ENCODE data around the gene ATP1B4. TPM values are rescaled to one million over a fixed set of nuclear protein-coding genes. Genes with fewer than 3 reads are reported as not detected.

Gene ATP1B4
- total RNA-seq, 2 donors from 2014 or later, result not detected

- WGBS, 2 donors, result 89% methylated on average over 5 of the region's 5 CpGs
- H3K4me1 ChIP-seq, result no peaks in the 10 kb centered on the region
- no peak for ATAC-seq
- H3K27me3 ChIP-seq, result no peaks in the 10 kb centered on the region
- H3K27ac ChIP-seq, result no peak overlapping the region
- H3K9me3 ChIP-seq, result no peaks in the 10 kb centered on the region
- no peak for DNase-seq
- H3K36me3 ChIP-seq (replicated peaks in 1 of 2; ENCODE audit: insufficient read depth in 1 of 2, low read depth in 2 of 2), result no peaks in the 10 kb centered on the region
- intact Hi-C loops (cut with DNase I), result no loop called here
- TF ChIP-seq CTCF (IDR thresholded peaks at IDR 0.05) (no peak), POLR2A (IDR thresholded peaks at IDR 0.05) (no peak)
- H3K4me3 ChIP-seq, result no peak overlapping the region
Measured at GRCh38 chrX:120378570-120378969, 16.7 kb downstream of the ATP1B4 start.

DNA sequence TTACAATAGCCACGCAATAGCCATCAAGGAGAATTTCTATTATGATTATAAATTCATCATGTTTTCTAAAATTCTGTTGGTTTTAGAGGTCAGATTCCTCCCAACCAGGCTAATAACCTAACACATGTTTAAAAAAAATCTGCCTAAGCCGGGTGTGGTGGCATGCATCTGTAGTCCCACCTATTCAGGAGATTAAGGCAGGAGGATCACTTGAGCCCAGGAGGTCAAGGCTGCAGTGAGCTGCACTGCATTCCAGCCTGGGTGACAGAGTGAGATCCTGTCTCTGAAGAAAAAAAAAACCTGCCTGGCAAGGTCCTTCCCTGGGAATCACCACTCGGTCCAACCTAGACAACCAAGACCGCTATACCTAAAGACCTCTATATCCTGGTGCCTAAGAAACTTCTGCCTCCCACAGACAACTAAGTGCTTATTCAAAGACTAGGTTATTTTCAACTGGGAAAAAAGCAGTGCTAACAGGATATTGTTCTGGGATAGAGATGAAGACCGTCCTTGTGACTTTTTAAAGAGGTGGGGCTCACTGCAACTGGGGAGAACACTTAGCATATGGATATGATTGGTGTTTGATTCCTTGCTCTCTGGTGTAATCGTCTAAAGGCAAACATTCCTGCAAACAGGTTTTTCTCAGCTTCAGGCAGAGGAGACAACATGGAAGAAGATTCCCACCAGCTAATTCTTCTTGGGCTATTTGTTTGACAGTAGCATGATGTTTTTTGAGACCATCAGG is 18.2 kb downstream of the ATP1B4 start:
- Histone ChIP-seq H3K27me3 (no peaks in the 10 kb centered on the region), H3K4me3 (no peak overlapping the region), H3K27ac (no peak overlapping the region), H3K36me3 (replicated peaks in 1 of 2; ENCODE audit: insufficient read depth in 1 of 2, low read depth in 2 of 2) (no peaks in the 10 kb centered on the region), H3K9me3 (no peaks in the 10 kb centered on the region), H3K4me1 (no peaks in the 10 kb centered on the region)
- no peak for DNase-seq
- TF ChIP-seq CTCF (IDR thresholded peaks at IDR 0.05), result no peak
- TF ChIP-seq POLR2A (IDR thresholded peaks at IDR 0.05), result no peak
- WGBS, 2 donors, result 41 to 42% methylated on average over 5 to 6 of the region's 6 CpGs
- intact Hi-C loops (cut with DNase I), result no loop called here
- ATAC-seq, result no peak

GRCh38 chrX:120380699-120381098 is 18.8 kb downstream of the ATP1B4 start:
- TF ChIP-seq POLR2A (IDR thresholded peaks at IDR 0.05) (no peak), CTCF (IDR thresholded peaks at IDR 0.05) (peak in 3 of 7 experiments; percentile 25 to 33 (median 29))
- DNase-seq, result peak in 1 of 4 donors; percentile 2
- Histone ChIP-seq H3K36me3 (replicated peaks in 1 of 2; ENCODE audit: insufficient read depth in 1 of 2, low read depth in 2 of 2) (no peaks in the 10 kb centered on the region), H3K4me1 (no peaks in the 10 kb centered on the region), H3K27me3 (no peaks in the 10 kb centered on the region), H3K27ac (no peak overlapping the region), H3K4me3 (no peak overlapping the region), H3K9me3 (no peaks in the 10 kb centered on the region)
- no peak for ATAC-seq
- WGBS, 2 donors, result 8 to 9% methylated on average over 3 of the region's 3 CpGs
- intact Hi-C loops (cut with DNase I), result no loop called here

DNA sequence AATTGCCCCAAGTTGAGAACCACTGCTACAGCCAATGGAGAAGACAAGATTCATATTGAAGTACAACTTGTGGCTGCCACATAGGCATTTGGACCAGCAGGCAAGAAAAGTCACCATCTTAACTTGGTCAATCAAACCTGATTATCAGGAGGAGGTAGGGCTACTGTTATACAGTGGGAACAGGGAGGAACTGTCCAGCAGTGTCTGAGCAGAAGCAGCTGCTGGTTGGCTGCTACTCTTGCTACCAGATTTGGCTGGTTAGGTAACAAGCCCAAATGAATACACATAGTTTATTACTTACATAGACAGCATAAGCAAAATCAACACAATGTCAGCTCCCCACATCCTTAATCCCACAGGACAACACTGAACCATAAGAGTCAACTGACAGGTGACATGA is 39.4 kb downstream of the ATP1B4 start:
- no peaks in the 10 kb centered on the region for H3K4me1 ChIP-seq
- H3K27me3 ChIP-seq, result no peaks in the 10 kb centered on the region
- H3K36me3 ChIP-seq (replicated peaks in 1 of 2; ENCODE audit: insufficient read depth in 1 of 2, low read depth in 2 of 2), result no peaks in the 10 kb centered on the region
- H3K9me3 ChIP-seq, result no peaks in the 10 kb centered on the region
- no peak overlapping the region for H3K27ac ChIP-seq
- TF ChIP-seq CTCF (IDR thresholded peaks at IDR 0.05) (no peak), POLR2A (IDR thresholded peaks at IDR 0.05) (no peak)
- ATAC-seq, result no peak
- no peak overlapping the region for H3K4me3 ChIP-seq
- DNase-seq, result no peak
- intact Hi-C loops (cut with DNase I), result no loop called here

DNA sequence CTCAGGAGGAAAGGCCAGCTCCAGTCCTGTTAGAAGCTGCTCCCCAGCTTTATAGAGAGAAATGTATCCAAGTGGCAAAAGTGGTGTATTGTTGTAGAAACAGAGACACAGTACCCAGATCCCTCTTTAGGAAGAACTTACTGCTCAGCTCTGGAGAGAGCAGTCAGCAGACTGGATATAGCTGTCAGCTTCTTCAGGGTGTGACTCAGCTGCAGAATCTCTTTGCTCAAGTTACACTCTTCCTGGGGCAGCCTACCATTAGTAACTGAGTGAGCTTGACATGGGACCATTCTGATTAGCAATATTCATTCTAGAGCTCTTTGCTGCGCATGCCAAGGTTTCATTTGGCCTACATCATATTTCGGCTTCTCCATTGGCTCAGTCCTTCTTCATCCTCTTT is 40.5 kb downstream of the ATP1B4 start:
- H3K4me3 ChIP-seq, result no peak overlapping the region
- no peaks in the 10 kb centered on the region for H3K27me3 ChIP-seq
- intact Hi-C loops (cut with DNase I), result no loop called here
- H3K27ac ChIP-seq, result no peak overlapping the region
- TF ChIP-seq POLR2A (IDR thresholded peaks at IDR 0.05) (no peak), CTCF (IDR thresholded peaks at IDR 0.05) (no peak)
- 86 to 100% methylated on average over 2 of the region's 2 CpGs for WGBS, 2 donors
- H3K9me3 ChIP-seq, result no peaks in the 10 kb centered on the region
- H3K4me1 ChIP-seq, result no peaks in the 10 kb centered on the region
- no peak for ATAC-seq
- H3K36me3 ChIP-seq (replicated peaks in 1 of 2; ENCODE audit: insufficient read depth in 1 of 2, low read depth in 2 of 2), result no peaks in the 10 kb centered on the region
- DNase-seq, result no peak

Measured in body of pancreas (tissue), 4 donors.